HCT116 (cell line): ENCODE measurements around the gene CACNG5. TPM values are rescaled to one million over a fixed set of nuclear protein-coding genes. Genes with fewer than 3 reads are reported as not detected.

Experiments
- ATAC-seq: fragments of 200-7000 bp; cut with Tn5 transposase; 2 replicates; pipeline ENCODE4 v1.9.1; 2020; ENCODE audit warnings: mild to moderate bottlenecking, moderate library complexity
- BruUV-seq: library from RNA; stranded (reverse); fragments of 400-500 nt; replicated peaks from 2 replicates; lab custom pipeline; 2021; lab: Mats Ljungman, UMichigan
- CTCF ChIA-PET: fragments of 300-600 bp; sonication (Branson Sonifier 250); formaldehyde crosslinking; loops from one replicate; lab custom pipeline; 2021; ENCODE audit warnings: antibody characterized with exemption; lab: Charles Lee
- POLR2A ChIA-PET: fragments of 300-600, 350-600 bp; sonication (Branson Sonifier 250); formaldehyde crosslinking; loops from one replicate; lab custom pipeline; 2021; ENCODE audit warnings: antibody characterized with exemption; lab: Charles Lee
- RAD21 ChIA-PET, 2 experiments: fragments of 300-600 bp; sonication (Branson Sonifier 250); formaldehyde crosslinking; loops; one replicate each; lab custom pipeline; 2023; ENCODE audit warnings: low total read pairs in 2 of 2; ENCODE audit not compliant: uncharacterized antibody in 2 of 2, unreplicated experiment in 2 of 2, low non-redundant PET in 1 of 2; lab: Charles Lee
- DNase-seq: peaks from one replicate; pipeline ENCODE4 v3.0.0-alpha.2; 2010; ENCODE audit warnings: low read depth, low spot score
- H2AFZ ChIP-seq: fragments of 200-600 bp; shearing (Covaris generic), sonication (generic); 2 replicates; pipeline ENCODE4 v1.6.1; 2017; ENCODE audit warnings: low read depth, mixed run types, mixed read lengths, antibody characterized with exemption, low read length; ENCODE audit not compliant: poor library complexity, severe bottlenecking
- H3K27ac ChIP-seq: 2 replicates; pipeline ENCODE4 v1.5.1; 2012; ENCODE audit warnings: low read depth, low read length
- H3K27me3 ChIP-seq: fragments of 200-600 bp; sonication (generic); 2 replicates; pipeline ENCODE4 v1.6.1; 2016; ENCODE audit warnings: mixed run types, low read length, mixed read lengths; ENCODE audit not compliant: insufficient read depth
- H3K36me3 ChIP-seq, 2 experiments: fragments of 200-500 bp in 1 of 2; fragments of 200-600 bp in 1 of 2; sonication (Bioruptor generic) in 1 of 2; sonication (generic) in 1 of 2; 2 replicates each; pipeline versions ENCODE4 v1.5.1 to v1.6.1; 2014 to 2016; ENCODE audit warnings: low read length in 2 of 2, inconsistent platforms in 1 of 2, mixed read lengths in 1 of 2, mixed run types in 1 of 2; ENCODE audit not compliant: insufficient read depth in 2 of 2, control insufficient read depth in 1 of 2
- H3K4me1 ChIP-seq, 2 experiments: fragments of 200-600 bp in 1 of 2; sonication (generic) in 1 of 2; 2 replicates each; pipeline versions ENCODE4 v1.5.1 to v1.6.1; 2012 to 2017; ENCODE audit warnings: low read length in 2 of 2, inconsistent platforms in 1 of 2, mild to moderate bottlenecking in 1 of 2, mixed read lengths in 1 of 2, mixed run types in 1 of 2, moderate library complexity in 1 of 2; ENCODE audit not compliant: insufficient read depth in 2 of 2, control insufficient read depth in 1 of 2
- H3K4me2 ChIP-seq: fragments of 200-600 bp; sonication (generic); 2 replicates; pipeline ENCODE4 v1.6.1; 2017; ENCODE audit warnings: mixed run types, low read length, mixed read lengths
- H3K4me3 ChIP-seq, 2 experiments: fragments of 200-600 bp in 1 of 2; sonication (generic) in 1 of 2; replicated peaks in 1 of 2; 2 replicates each; pipeline ENCODE4 v1.5.1; 2011 to 2016; ENCODE audit warnings: low read length in 2 of 2, control low read depth in 1 of 2, low read depth in 1 of 2, mild to moderate bottlenecking in 1 of 2, mixed read lengths in 1 of 2, mixed run types in 1 of 2
- H3K79me2 ChIP-seq: fragments of 200-600 bp; sonication (generic); 2 replicates; pipeline ENCODE4 v1.6.1; 2017; ENCODE audit warnings: mild to moderate bottlenecking, mixed run types, low read length, moderate library complexity, mixed read lengths; ENCODE audit not compliant: insufficient read depth
- H3K9ac ChIP-seq: fragments of 200-600 bp; sonication (generic); 2 replicates; pipeline ENCODE4 v1.6.1; 2016; ENCODE audit warnings: low read length, mixed read lengths
- H3K9me2 ChIP-seq: fragments of 200-600 bp; sonication (generic), shearing (Covaris generic); 2 replicates; pipeline ENCODE4 v1.6.1; 2017; ENCODE audit warnings: mixed run types, mild to moderate bottlenecking, moderate library complexity; ENCODE audit not compliant: insufficient read depth
- H3K9me3 ChIP-seq, 2 experiments: fragments of 200-500 bp in 1 of 2; fragments of 200-600 bp in 1 of 2; sonication (Bioruptor generic) in 1 of 2; sonication (generic) in 1 of 2; 2 replicates each; pipeline ENCODE4 v1.6.1; 2014 to 2017; ENCODE audit warnings: low read length in 2 of 2, mixed read lengths in 2 of 2, inconsistent platforms in 1 of 2, low read depth in 1 of 2, mild to moderate bottlenecking in 1 of 2, mixed run types in 1 of 2, moderate library complexity in 1 of 2; ENCODE audit not compliant: control insufficient read depth in 1 of 2, insufficient read depth in 1 of 2
- H4K20me1 ChIP-seq: fragments of 200-600 bp; sonication (generic), shearing (Covaris generic); 2 replicates; pipeline ENCODE4 v1.6.1; 2017; ENCODE audit warnings: mixed run types, mild to moderate bottlenecking, moderate library complexity; ENCODE audit not compliant: insufficient read depth
- ATF3 ChIP-seq: IDR thresholded peaks from 2 replicates; pipeline ENCODE4 v1.6.1; 2012
- CBX3 ChIP-seq: IDR thresholded peaks from 2 replicates; pipeline ENCODE4 v1.6.1; 2012; ENCODE audit warnings: low read depth
- CTCF ChIP-seq, 3 experiments: fragments of 200-600 bp in 1 of 3; sonication (generic) in 1 of 3; IDR thresholded peaks in 2 of 3; conservative IDR thresholded peaks in 1 of 3; 2 replicates each; pipeline ENCODE4 v1.5.1; 2012 to 2017; ENCODE audit warnings: low read depth in 2 of 3, low read length in 2 of 3, antibody characterized with exemption in 1 of 3, borderline replicate concordance in 1 of 3, control low read depth in 1 of 3, mild to moderate bottlenecking in 1 of 3, mixed read lengths in 1 of 3, mixed run types in 1 of 3, moderate library complexity in 1 of 3; ENCODE audit not compliant: insufficient read depth in 1 of 3
- EGR1 ChIP-seq: IDR thresholded peaks from 2 replicates; pipeline ENCODE4 v1.6.1; 2012; ENCODE audit warnings: low read depth
- ELF1 ChIP-seq: IDR thresholded peaks from 2 replicates; pipeline ENCODE4 v1.6.1; 2012; ENCODE audit warnings: low read depth, borderline replicate concordance
- EZH2 ChIP-seq: fragments of 200-600 bp; sonication (generic); IDR thresholded peaks from 2 replicates; pipeline ENCODE4 v1.6.1; 2017; ENCODE audit warnings: antibody characterized with exemption, mixed run types
- EZH2phosphoT487 ChIP-seq: fragments of 200-600 bp; IDR thresholded peaks from 2 replicates; pipeline ENCODE4 v1.6.1; 2018; ENCODE audit warnings: antibody characterized with exemption, borderline replicate concordance
- JUND ChIP-seq: IDR thresholded peaks from 2 replicates; pipeline ENCODE4 v1.6.1; 2012
- MAX ChIP-seq: IDR thresholded peaks from 2 replicates; pipeline ENCODE4 v1.6.1; 2012
- POLR2AphosphoS5 ChIP-seq: IDR thresholded peaks from 2 replicates; pipeline ENCODE4 v1.6.1; 2011; ENCODE audit warnings: mild to moderate bottlenecking, low read depth, low read length, moderate library complexity
- RAD21 ChIP-seq: IDR thresholded peaks from 2 replicates; pipeline ENCODE4 v1.6.1; 2012; ENCODE audit warnings: low read depth, mild to moderate bottlenecking
- SP1 ChIP-seq: IDR thresholded peaks from 2 replicates; pipeline ENCODE4 v1.6.1; 2012; ENCODE audit warnings: low read depth
- SRF ChIP-seq: IDR thresholded peaks from 2 replicates; pipeline ENCODE4 v1.6.1; 2012; ENCODE audit warnings: low read depth
- TCF7L2 ChIP-seq: IDR thresholded peaks from 2 replicates; pipeline ENCODE4 v1.7.0; 2011; ENCODE audit warnings: borderline replicate concordance, inconsistent platforms; ENCODE audit not compliant: insufficient read depth, insufficient read length; ENCODE audit errors: extremely low read depth
- YY1 ChIP-seq: IDR thresholded peaks from 2 replicates; pipeline ENCODE4 v1.6.1; 2011; ENCODE audit warnings: low read length, low read depth, moderate library complexity, mild to moderate bottlenecking; ENCODE audit not compliant: insufficient replicate concordance; ENCODE audit errors: extremely low read depth
- ZFX ChIP-seq: fragments of 450-650 bp; IDR thresholded peaks from 2 replicates; pipeline ENCODE4 v1.6.1; 2017
- ZNF274 ChIP-seq: fragments of 200-500 bp; sonication (Bioruptor generic); IDR thresholded peaks from 2 replicates; pipeline ENCODE4 v1.6.1; 2014; ENCODE audit warnings: mild to moderate bottlenecking, low read depth, low read length, inconsistent platforms
- intact Hi-C: fragments of 100-400 bp; cut with micrococcal nuclease; formaldehyde crosslinking; loops from 2 replicates; pipeline ENCODE4 v1.10.0; 2022
- total RNA-seq: library from RNA; stranded (reverse); gene quantifications from one replicate; pipeline ENCODE4 v1.2.1, GENCODE V29; 2021; ENCODE audit not compliant: unreplicated experiment
- TF ChIP-seq, protein P1 (sequence below): IDR thresholded peaks from 2 replicates; pipeline ENCODE4 v1.6.1; 2012; ENCODE audit warnings: low read depth

The CACNG5 gene
- total RNA-seq, 1 experiment from 2014 or later = not detected

DNA sequence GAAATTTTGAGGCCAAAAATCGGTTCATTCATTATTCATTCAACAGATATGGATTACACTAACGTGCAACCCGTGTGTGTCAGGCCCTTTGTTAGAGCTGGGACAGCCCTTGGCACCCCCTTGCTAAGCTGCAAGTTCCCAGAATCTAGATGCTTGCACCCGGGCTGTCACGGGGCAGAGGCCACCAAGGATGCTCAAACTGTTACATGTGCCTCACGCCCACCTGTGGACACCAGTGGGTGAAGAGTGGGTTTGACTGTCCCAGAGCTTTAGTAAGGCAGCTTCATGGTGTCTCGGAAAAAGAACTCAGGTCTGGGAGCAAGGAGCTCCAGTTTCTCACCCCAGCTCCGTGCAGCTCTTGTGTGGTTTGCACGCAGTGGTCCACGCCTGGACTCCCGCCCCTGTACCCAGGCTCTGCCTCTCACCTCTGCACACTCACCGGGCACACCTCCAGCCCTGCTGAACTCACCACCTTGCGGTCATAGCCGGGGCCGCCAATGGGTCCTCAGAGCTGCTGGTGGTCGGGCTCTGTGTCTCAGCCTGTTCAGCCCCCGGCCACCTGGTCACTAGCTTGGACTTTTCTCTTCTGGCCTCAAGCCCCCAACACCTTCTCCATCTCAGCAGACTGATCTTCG, 75.9 kb downstream of the CACNG5 start:
- POLR2A ChIA-PET = no interaction called here
- no peak for DNase-seq
- H3K79me2 ChIP-seq = no peaks in the 10 kb centered on the region
- RAD21 ChIA-PET = no interaction called here
- H3K4me3 ChIP-seq = no peak overlapping the region
- H3K4me2 ChIP-seq = no peak overlapping the region
- H3K36me3 ChIP-seq = no peaks in the 10 kb centered on the region
- no peaks in the 10 kb centered on the region for H3K9me2 ChIP-seq
- BruUV-seq = no TSS peak
- intact Hi-C loops = no loop called here
- H3K4me1 ChIP-seq = peaks cover 4 to 10% of the 10 kb centered on the region in 2 experiments; a peak in 2 of 4 replicates
- CTCF ChIA-PET = no interaction called here
- no peak overlapping the region for H3K27ac ChIP-seq
- no peaks in the 10 kb centered on the region for H4K20me1 ChIP-seq
- no peaks in the 10 kb centered on the region for H3K9me3 ChIP-seq
- no peak for ATAC-seq
- no peak for TF ChIP-seq TCF7L2
- TF ChIP-seq ZNF274 = no peak
- TF ChIP-seq YY1 = no peak
- TF ChIP-seq, protein P1, sequence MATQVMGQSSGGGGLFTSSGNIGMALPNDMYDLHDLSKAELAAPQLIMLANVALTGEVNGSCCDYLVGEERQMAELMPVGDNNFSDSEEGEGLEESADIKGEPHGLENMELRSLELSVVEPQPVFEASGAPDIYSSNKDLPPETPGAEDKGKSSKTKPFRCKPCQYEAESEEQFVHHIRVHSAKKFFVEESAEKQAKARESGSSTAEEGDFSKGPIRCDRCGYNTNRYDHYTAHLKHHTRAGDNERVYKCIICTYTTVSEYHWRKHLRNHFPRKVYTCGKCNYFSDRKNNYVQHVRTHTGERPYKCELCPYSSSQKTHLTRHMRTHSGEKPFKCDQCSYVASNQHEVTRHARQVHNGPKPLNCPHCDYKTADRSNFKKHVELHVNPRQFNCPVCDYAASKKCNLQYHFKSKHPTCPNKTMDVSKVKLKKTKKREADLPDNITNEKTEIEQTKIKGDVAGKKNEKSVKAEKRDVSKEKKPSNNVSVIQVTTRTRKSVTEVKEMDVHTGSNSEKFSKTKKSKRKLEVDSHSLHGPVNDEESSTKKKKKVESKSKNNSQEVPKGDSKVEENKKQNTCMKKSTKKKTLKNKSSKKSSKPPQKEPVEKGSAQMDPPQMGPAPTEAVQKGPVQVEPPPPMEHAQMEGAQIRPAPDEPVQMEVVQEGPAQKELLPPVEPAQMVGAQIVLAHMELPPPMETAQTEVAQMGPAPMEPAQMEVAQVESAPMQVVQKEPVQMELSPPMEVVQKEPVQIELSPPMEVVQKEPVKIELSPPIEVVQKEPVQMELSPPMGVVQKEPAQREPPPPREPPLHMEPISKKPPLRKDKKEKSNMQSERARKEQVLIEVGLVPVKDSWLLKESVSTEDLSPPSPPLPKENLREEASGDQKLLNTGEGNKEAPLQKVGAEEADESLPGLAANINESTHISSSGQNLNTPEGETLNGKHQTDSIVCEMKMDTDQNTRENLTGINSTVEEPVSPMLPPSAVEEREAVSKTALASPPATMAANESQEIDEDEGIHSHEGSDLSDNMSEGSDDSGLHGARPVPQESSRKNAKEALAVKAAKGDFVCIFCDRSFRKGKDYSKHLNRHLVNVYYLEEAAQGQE = no peak
- no peak for TF ChIP-seq ATF3
- TF ChIP-seq POLR2AphosphoS5 = no peak
- TF ChIP-seq MAX = no peak
- no peak for TF ChIP-seq SRF
- TF ChIP-seq SP1 = no peak
- TF ChIP-seq ELF1 = no peak
- TF ChIP-seq CBX3 = no peak
- no peak for TF ChIP-seq ZFX
- TF ChIP-seq CTCF (IDR thresholded peaks at IDR 0.05 in 2 of 3, conservative IDR thresholded peaks at IDR 0.05 in 1 of 3; ENCODE audit: borderline replicate concordance in 1 of 3, insufficient read depth in 1 of 3, low read depth in 2 of 3, low read length in 2 of 3) = no peak
- TF ChIP-seq EGR1 = no peak
- no peak for TF ChIP-seq RAD21
- no peak for TF ChIP-seq JUND
- no peak for TF ChIP-seq EZH2phosphoT487
- no peak for TF ChIP-seq EZH2
- TF ChIP-seq, all 23 proteins: peak for 0
- Histone ChIP-seq H2AFZ (no peak overlapping the region), H3K9ac (no peak overlapping the region), H3K27me3 (no peaks in the 10 kb centered on the region)
